ENCODE results near the gene ABHD16A. TPM values are rescaled to one million over a fixed set of nuclear protein-coding genes. Genes with fewer than 3 reads are reported as not detected.

The ABHD16A gene
- total RNA-seq, 4 donors from 2014 or later = 38.5 to 43.3 (median 40.1) TPM

DNA sequence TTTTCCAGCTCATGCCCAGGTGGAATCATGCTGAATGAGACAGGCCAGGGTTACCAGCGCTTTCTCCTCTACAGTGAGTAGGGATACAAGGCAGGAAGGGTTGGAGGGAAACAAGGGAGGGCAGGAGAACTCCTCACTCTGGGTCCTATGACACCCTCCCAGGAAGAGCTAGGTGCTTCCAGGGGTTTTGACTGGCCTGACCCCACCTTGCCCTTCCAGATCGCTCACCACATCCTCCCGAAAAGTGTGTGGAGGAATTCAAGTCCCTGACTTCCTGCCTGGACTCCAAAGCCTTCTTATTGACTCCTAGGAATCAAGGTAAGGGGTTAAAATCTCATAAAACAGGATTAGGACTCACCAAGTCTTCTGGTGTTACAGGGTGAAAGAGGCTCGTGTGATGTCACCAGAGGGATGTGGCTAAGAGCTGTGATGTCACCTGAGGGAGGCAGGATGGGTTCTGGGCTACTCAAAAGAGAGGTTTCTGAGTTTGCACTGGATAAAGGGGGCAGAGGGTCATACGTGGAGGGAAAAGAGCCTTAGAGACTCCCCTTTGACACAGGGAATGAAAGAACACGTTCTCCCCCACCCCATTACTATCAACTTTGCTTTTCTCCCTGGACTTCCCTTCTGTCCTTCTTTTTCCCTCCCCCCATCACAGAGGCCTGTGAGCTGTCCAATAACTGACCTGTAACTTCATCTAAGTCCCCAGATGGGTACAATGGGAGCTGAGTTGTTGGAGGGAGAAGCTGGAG is 45.5 kb downstream of the ABHD16A start:
- no peaks in the 10 kb centered on the region for H3K27me3 ChIP-seq
- no peak overlapping the region for H3K4me3 ChIP-seq
- no peak for TF ChIP-seq POLR2A (IDR thresholded peaks at IDR 0.05)
- TF ChIP-seq, protein P1, sequence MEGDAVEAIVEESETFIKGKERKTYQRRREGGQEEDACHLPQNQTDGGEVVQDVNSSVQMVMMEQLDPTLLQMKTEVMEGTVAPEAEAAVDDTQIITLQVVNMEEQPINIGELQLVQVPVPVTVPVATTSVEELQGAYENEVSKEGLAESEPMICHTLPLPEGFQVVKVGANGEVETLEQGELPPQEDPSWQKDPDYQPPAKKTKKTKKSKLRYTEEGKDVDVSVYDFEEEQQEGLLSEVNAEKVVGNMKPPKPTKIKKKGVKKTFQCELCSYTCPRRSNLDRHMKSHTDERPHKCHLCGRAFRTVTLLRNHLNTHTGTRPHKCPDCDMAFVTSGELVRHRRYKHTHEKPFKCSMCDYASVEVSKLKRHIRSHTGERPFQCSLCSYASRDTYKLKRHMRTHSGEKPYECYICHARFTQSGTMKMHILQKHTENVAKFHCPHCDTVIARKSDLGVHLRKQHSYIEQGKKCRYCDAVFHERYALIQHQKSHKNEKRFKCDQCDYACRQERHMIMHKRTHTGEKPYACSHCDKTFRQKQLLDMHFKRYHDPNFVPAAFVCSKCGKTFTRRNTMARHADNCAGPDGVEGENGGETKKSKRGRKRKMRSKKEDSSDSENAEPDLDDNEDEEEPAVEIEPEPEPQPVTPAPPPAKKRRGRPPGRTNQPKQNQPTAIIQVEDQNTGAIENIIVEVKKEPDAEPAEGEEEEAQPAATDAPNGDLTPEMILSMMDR (IDR thresholded peaks at IDR 0.05) = no peak
- 56 to 77% methylated on average over 4 to 5 of the region's 6 CpGs for WGBS, 2 donors
- no peak for DNase-seq
- peak overlapping the region in 2 of 4 donors; percentile 25 to 28 for H3K27ac ChIP-seq
- intact Hi-C loops (cut with DNase I) = no loop called here
- H3K4me1 ChIP-seq = peaks cover 19 to 63% (median 30%) of the 10 kb centered on the region in 3 donors
- H3K9me3 ChIP-seq = no peaks in the 10 kb centered on the region
- peaks cover 4 to 55% (median 13%) of the 10 kb centered on the region in 3 donors for H3K36me3 ChIP-seq

DNA sequence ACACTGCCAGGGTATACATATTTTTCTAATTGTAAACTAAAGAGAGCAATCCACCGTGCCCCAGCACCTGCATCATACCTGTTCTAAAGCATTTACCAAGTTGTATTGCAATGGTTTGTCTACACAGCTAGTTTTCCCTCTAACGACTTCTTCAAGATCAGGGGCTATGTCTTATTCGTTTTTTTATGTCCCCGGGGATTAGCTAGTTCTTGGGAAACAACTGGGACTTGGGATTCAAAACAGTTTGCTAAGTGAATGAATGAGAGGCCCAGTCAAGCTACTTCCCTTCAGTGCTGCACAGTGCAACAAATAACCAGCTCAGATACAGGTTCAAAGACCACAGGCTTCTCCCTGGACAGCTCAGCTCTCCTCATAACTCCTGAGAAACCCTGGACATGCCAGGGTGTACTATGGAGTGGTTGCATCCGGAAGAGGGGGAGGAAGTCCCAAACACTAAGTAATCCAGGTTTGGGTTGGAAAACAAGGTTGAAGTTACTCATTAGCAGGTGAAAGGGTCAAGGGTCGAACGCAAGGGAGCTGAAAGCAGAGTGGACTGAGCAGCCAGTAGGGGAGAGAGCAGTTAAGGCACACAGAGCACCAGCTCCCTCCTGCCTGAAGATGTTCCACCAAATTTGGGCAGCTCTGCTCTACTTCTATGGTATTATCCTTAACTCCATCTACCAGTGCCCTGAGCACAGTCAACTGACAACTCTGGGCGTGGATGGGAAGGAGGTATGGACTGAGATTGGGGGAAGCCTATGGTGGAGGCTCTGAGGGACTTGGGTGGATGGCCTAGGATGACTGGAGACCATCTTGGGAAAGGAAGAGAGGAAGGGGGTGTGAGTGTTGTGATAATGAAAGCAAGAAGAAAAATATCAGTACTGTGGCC is 47.5 kb downstream of the ABHD16A start, which contains the start of gene APOM:
Gene APOM (plus strand): TSS at position 546 of the 889 bp plus-strand sequence. CDS start 73 bp downstream, at position 619.
- Histone ChIP-seq H3K27me3 (no peaks in the 10 kb centered on the region), H3K36me3 (peaks cover 4 to 53% (median 8%) of the 10 kb centered on the region in 3 donors), H3K4me1 (peaks cover 26 to 56% (median 41%) of the 10 kb centered on the region in 3 donors), H3K9me3 (no peaks in the 10 kb centered on the region), H3K4me3 (no peak within 1 kb of the TSS), H3K27ac (no peak within 1 kb of the TSS)
- no peak for DNase-seq
- intact Hi-C loops (cut with DNase I) = no loop called here
- no peak for TF ChIP-seq POLR2A (IDR thresholded peaks at IDR 0.05)
- TF ChIP-seq, protein P1 (IDR thresholded peaks at IDR 0.05) = no peak
- WGBS, 2 donors = 85 to 90% methylated on average over 8 of the region's 8 CpGs

DNA sequence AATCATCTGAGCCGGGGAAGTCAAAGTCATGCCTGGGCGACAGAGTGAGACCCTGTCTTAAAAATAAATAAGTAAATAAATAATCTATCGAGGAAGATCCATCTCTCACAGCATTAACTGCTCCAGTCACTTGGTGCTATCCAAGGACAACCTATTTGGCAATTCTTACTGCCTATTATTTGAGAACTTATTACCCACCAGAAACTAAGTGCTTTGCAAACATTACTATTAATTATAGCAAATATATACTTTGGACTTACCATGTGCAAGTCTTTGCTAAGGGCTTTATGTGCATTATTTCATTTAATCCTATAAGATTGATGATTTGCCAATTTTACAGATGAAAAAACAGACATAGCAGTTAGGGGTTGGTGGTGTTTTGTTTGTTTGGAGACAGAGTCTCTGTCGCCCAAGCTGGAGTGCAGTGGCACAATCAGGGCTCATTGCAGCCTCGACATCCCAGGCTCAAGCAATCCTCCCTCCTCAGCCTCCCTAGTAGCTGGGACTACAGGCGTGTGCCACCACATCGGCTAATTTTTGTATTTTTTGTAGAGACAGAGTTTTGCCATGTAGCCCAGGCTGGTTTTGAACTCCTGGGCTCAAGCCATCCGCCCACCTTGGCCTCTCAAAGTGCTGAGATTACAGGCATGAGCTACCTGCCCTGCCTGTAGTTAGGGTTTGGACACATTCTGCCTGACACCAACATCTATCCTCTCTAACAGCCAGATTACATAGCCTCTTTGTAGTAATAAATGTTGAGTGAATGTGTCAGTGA is 48.4 kb downstream of the ABHD16A start:
- intact Hi-C loops (cut with DNase I) = no loop called here
- TF ChIP-seq, protein P1 (IDR thresholded peaks at IDR 0.05) = no peak
- no peak for TF ChIP-seq POLR2A (IDR thresholded peaks at IDR 0.05)
- no peak overlapping the region for H3K4me3 ChIP-seq
- H3K4me1 ChIP-seq = peaks cover 26 to 59% (median 48%) of the 10 kb centered on the region in 3 donors
- 74 to 87% methylated on average over 6 to 8 of the region's 8 CpGs for WGBS, 2 donors
- DNase-seq = no peak
- no peak overlapping the region for H3K27ac ChIP-seq
- peaks cover 4 to 61% (median 8%) of the 10 kb centered on the region in 3 donors for H3K36me3 ChIP-seq
- no peaks in the 10 kb centered on the region for H3K9me3 ChIP-seq
- no peaks in the 10 kb centered on the region for H3K27me3 ChIP-seq

DNA sequence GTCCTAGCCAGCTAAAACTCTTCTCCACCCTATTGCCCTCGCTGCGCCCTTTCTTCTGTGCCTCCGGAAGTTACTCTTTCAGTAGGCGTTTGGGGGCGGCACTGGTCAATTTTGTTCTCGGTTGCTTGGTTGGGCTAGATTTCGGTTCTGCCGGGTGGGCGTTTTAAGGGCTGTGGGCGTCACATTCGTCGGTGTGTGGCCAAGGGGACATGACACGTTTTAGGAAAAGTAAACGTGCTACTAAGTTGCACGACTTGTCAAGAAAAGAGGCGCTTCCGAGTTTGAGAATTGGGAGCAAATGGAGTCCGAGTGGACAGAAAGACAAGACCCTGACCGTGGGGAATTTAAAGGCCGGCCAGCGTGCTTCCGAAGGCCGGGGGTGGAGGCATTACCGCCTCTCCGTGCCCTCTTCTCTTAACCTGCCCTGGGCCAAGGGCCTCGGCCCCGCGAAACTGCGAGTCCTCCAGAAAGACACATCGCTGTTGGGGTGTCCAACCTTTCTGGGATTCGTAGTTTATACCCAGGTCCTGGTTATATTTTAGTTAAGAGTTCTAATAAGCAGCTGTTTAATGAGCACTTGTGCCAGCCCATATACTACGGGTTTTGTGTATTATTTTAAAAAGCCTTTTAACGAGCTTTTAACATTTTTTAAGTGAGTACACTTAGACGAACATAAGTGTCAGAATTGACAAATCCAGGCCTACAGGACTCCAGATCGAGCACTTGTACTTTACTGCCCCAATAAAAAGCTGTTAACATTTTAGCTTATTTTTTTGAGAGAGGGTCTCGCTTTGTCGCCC is 50.0 kb downstream of the ABHD16A start:
- intact Hi-C loops (cut with DNase I) = no loop called here
- Histone ChIP-seq H3K4me3 (peak overlapping the region; percentile 59 to 95 (median 78)), H3K27me3 (no peaks in the 10 kb centered on the region), H3K36me3 (peaks cover 14 to 67% (median 22%) of the 10 kb centered on the region in 3 donors), H3K4me1 (peaks cover 12 to 43% (median 32%) of the 10 kb centered on the region in 3 donors), H3K9me3 (no peaks in the 10 kb centered on the region), H3K27ac (peak overlapping the region; percentile 94 to 100 (median 99))
- peak; percentile 61 for DNase-seq
- 9% methylated on average over 36 of the region's 37 CpGs for WGBS, 2 donors
- peak in 3 of 4 donors; percentile 7 to 80 (median 68) for TF ChIP-seq POLR2A (IDR thresholded peaks at IDR 0.05)
- TF ChIP-seq, protein P1 (IDR thresholded peaks at IDR 0.05) = no peak
